RWPE2 (cell line): ENCODE measurements around the gene RP9.
A peak's percentile ranks its signal among the peaks of the same experiment; 100 is the strongest.

Experiments
- ATAC-seq: fragments of 200-7000 bp; cut with Tn5 transposase; 3 replicates; pipeline ENCODE4 v1.9.1; 2021; ENCODE audit warnings: low read depth
- DNase-seq: peaks from one replicate; pipeline ENCODE4 v3.0.0-alpha.2; 2020; ENCODE audit warnings: low spot score
- H3K27ac ChIP-seq: fragments of 450-650 bp; 2 replicates; pipeline ENCODE4 v1.5.1; 2017; ENCODE audit warnings: mild to moderate bottlenecking; ENCODE audit not compliant: poor library complexity, severe bottlenecking
- H3K27me3 ChIP-seq: fragments of 250-450 bp; sonication (Bioruptor Pico); 2 replicates; pipeline ENCODE4 v1.5.1; 2021; ENCODE audit warnings: mild to moderate bottlenecking, moderate library complexity; ENCODE audit not compliant: insufficient read depth, poor library complexity, severe bottlenecking
- H3K36me3 ChIP-seq: fragments of 250-450 bp; sonication (Bioruptor Pico); 2 replicates; pipeline ENCODE4 v1.5.1; 2020; ENCODE audit warnings: low read depth, mild to moderate bottlenecking, moderate library complexity
- H3K4me1 ChIP-seq: fragments of 250-450 bp; sonication (Bioruptor Pico); 2 replicates; pipeline ENCODE4 v1.5.1; 2021; ENCODE audit warnings: mild to moderate bottlenecking, moderate library complexity; ENCODE audit not compliant: insufficient read depth, poor library complexity, severe bottlenecking
- H3K4me3 ChIP-seq: fragments of 250-450 bp; sonication (Bioruptor Pico); 2 replicates; pipeline ENCODE4 v1.5.1; 2021; ENCODE audit warnings: mild to moderate bottlenecking, moderate library complexity; ENCODE audit not compliant: severe bottlenecking
- H3K9me3 ChIP-seq: fragments of 250-450 bp; sonication (Bioruptor Pico); 2 replicates; pipeline ENCODE4 v1.5.1; 2021; ENCODE audit warnings: mild to moderate bottlenecking, moderate library complexity; ENCODE audit not compliant: severe bottlenecking
- CTCF ChIP-seq: fragments of 450-650 bp; IDR thresholded peaks from one replicate; pipeline ENCODE4 v1.5.1; 2017; ENCODE audit warnings: mild to moderate bottlenecking, moderate library complexity; ENCODE audit not compliant: poor library complexity, severe bottlenecking

RP9 gene

DNA sequence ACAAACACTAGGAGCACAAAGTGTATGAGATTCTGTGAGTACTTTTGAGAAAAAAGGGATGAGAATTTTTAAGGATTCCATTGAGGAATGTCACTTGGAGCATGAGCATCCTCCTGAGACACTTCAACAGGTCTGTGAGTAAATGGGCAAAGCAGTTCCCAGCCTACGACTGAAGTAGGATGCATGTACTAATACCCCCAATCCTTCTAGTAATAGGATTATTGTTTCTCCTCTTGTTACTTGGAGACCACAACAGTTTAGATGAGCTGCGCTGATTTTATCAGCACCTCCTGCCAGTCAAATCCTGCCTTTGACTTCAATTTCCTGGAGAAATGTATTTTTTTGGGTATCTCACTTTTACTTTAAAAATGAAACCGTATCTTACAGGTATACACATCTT is 21.0 kb upstream of the RP9 start:
- TF ChIP-seq CTCF: no peak
- H3K27me3 ChIP-seq: no peaks in the 10 kb centered on the region
- no peaks in the 10 kb centered on the region for H3K9me3 ChIP-seq
- no peak overlapping the region for H3K27ac ChIP-seq
- peaks cover 8% of the 10 kb centered on the region for H3K4me1 ChIP-seq
- no peaks in the 10 kb centered on the region for H3K36me3 ChIP-seq
- peak overlapping the region; percentile 73 for H3K4me3 ChIP-seq
- no peak for ATAC-seq
- DNase-seq: no peak

DNA sequence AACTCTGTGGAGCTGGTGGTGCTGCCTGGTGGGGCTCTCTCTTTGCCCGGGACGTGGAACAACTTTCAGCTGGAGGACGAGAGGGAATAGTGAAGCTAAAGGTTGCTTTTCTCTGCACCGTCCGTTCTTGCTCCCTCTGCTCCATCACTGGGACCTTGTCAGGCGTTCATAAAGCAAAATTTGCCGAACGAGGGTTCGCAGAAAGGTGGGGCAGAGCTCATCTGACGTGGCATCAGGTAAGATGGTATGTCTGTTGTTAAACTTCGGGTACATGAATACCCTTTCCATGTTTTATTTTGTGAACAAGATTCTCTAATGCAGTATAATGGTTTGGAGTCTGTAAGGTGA is 20.6 kb upstream of the RP9 start:
- peak; percentile 7; the same call in 2 of the 3 replicates for ATAC-seq
- H3K36me3 ChIP-seq: no peaks in the 10 kb centered on the region
- H3K4me1 ChIP-seq: peaks cover 8% of the 10 kb centered on the region
- no peaks in the 10 kb centered on the region for H3K9me3 ChIP-seq
- H3K27me3 ChIP-seq: no peaks in the 10 kb centered on the region
- H3K27ac ChIP-seq: no peak overlapping the region
- TF ChIP-seq CTCF: no peak
- peak overlapping the region; percentile 73 for H3K4me3 ChIP-seq
- DNase-seq: no peak

DNA sequence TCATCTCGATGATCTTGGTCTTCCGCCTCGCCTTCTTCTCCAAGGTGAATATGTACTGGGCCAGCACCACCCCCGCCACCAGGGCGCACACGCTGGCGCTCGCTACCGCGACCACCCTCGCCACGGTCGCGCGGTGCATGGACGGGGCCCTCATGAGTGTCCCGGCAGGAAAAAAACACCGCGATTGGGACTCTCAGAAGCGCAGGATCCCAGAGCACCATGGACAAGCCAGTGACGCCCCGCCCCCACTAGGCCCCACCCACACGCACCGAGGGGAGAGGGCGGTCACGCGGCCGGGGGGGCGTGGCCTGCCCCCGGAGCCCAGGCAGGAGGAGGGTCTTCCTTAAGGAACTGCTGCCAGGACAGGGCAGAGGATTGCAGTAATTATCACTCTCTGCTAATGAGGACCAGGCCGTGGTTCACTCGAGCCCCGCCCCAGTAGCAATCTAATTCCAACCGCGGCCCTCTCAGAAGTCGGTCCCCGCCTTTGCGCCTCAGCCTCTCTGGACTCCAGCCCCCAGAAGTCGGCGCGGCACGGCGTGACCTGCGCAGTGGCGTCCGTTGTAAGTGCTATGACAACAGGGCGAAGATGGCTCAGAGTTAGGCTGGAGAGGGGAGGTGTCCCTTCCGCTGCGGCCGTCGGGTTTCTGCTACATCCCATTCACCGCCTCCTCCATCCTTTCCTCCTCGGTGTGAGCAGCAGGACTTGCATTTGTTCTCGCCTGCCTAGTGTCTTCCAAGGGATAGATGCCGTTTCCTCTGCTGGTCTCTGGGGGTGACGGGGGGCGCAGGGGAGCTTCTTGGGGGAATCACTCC is 20.0 kb upstream of the RP9 start, which contains the start of gene BBS9:
Gene BBS9 (plus strand): TSS at position 575 of the 816 bp plus-strand sequence. CDS start 16,689 bp downstream, outside the sequence.
- TF ChIP-seq CTCF: no peak
- H3K4me1 ChIP-seq: peaks cover 8% of the 10 kb centered on the region
- DNase-seq (peak; percentile 91), ATAC-seq (peak; percentile 100)
- H3K36me3 ChIP-seq: no peaks in the 10 kb centered on the region
- H3K27me3 ChIP-seq: no peaks in the 10 kb centered on the region
- H3K9me3 ChIP-seq: no peaks in the 10 kb centered on the region
- H3K27ac ChIP-seq: peak within 1 kb of the TSS; percentile 44
- H3K4me3 ChIP-seq: peak within 1 kb of the TSS; percentile 73

GRCh38 chr7:33128631-33128989 is 19.4 kb upstream of the RP9 start:
- TF ChIP-seq CTCF: no peak
- H3K27ac ChIP-seq: peak overlapping the region; percentile 44
- peaks cover 8% of the 10 kb centered on the region for H3K4me1 ChIP-seq
- H3K4me3 ChIP-seq: peak overlapping the region; percentile 73
- no peak for ATAC-seq
- no peak for DNase-seq
- no peaks in the 10 kb centered on the region for H3K9me3 ChIP-seq
- no peaks in the 10 kb centered on the region for H3K36me3 ChIP-seq
- no peaks in the 10 kb centered on the region for H3K27me3 ChIP-seq

DNA sequence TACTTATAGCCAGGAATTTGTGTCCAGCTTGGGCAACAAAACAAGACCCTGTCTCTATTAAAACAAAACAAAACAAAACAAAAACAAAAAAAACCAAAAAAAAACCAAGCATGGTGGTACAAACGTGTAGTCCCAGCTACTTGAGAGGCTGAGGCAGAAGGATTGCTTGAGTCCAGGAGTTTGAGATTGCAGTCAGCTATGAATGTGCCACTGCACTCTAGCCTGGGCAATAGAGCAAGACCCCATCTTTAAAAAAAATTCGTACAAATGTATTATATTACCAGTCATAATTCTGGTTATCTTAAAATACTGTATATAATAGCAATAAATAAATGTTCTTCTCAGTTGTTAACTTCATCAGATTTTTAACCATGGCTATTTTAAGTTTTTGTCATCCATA is 17.9 kb upstream of the RP9 start:
- ATAC-seq: no peak
- no peaks in the 10 kb centered on the region for H3K27me3 ChIP-seq
- peaks cover 8% of the 10 kb centered on the region for H3K4me1 ChIP-seq
- H3K27ac ChIP-seq: no peak overlapping the region
- DNase-seq: no peak
- no peak overlapping the region for H3K4me3 ChIP-seq
- no peaks in the 10 kb centered on the region for H3K9me3 ChIP-seq
- TF ChIP-seq CTCF: no peak
- H3K36me3 ChIP-seq: no peaks in the 10 kb centered on the region
